SK-N-SH treated with all-trans-retinoic acid at 6 μM for 48 hours (cell line): ENCODE data around the gene PIGX.

ENCODE experiments used
- ATAC-seq: fragments of 200-7000 bp; cut with Tn5 transposase; 3 replicates; pipeline ENCODE4 v1.9.1; 2020; ENCODE audit warnings: mild to moderate bottlenecking, moderate library complexity
- ARNTL ChIP-seq: fragments of 450-650 bp; formaldehyde crosslinking; IDR thresholded peaks from 2 replicates; pipeline ENCODE4 v1.5.0; 2020; ENCODE audit warnings: low read depth, mild to moderate bottlenecking, moderate library complexity, borderline replicate concordance
- BACH2 ChIP-seq: fragments of 250-450 bp; sonication (Bioruptor Pico); IDR thresholded peaks from 2 replicates; pipeline ENCODE4 v1.9.0; 2021; ENCODE audit warnings: mild to moderate bottlenecking, borderline replicate concordance
- CSDC2 ChIP-seq: fragments of 250-450 bp; sonication (Bioruptor Pico); IDR thresholded peaks from 2 replicates; pipeline ENCODE4 v1.5.0; 2020; ENCODE audit warnings: mild to moderate bottlenecking, moderate library complexity
- ESRRG ChIP-seq: fragments of 250-450 bp; sonication (Bioruptor Pico); IDR thresholded peaks from 2 replicates; pipeline ENCODE4 v1.6.1; 2021; ENCODE audit warnings: mild to moderate bottlenecking
- GLIS3 ChIP-seq: fragments of 250-450 bp; sonication (Bioruptor Pico); IDR thresholded peaks from 2 replicates; pipeline ENCODE4 v1.5.0; 2020; ENCODE audit warnings: mild to moderate bottlenecking, moderate library complexity
- ISL1 ChIP-seq: fragments of 250-450 bp; sonication (Bioruptor Pico); IDR thresholded peaks from 2 replicates; pipeline ENCODE4 v2.1.2; 2022; ENCODE audit warnings: mild to moderate bottlenecking, moderate library complexity
- OSR1 ChIP-seq: fragments of 250-450 bp; sonication (Bioruptor Pico); IDR thresholded peaks from 2 replicates; pipeline ENCODE4 v1.8.0; 2022; ENCODE audit warnings: moderate library complexity, mild to moderate bottlenecking, inconsistent platforms
- POU6F1 ChIP-seq: fragments of 250-450 bp; sonication (Bioruptor Pico); IDR thresholded peaks from 2 replicates; pipeline ENCODE4 v1.8.0; 2021; ENCODE audit warnings: low read depth, mild to moderate bottlenecking, moderate library complexity, borderline replicate concordance
- PPARA ChIP-seq: fragments of 250-450 bp; sonication (Bioruptor Pico); IDR thresholded peaks from 2 replicates; pipeline ENCODE4 v1.5.0; 2020; ENCODE audit warnings: mild to moderate bottlenecking, borderline replicate concordance
- RARB ChIP-seq: fragments of 250-450 bp; sonication (Bioruptor Pico); IDR thresholded peaks from 2 replicates; pipeline ENCODE4 v1.8.0; 2021; ENCODE audit warnings: mild to moderate bottlenecking, moderate library complexity
- SNAI2 ChIP-seq: fragments of 250-450 bp; sonication (Bioruptor Pico); IDR thresholded peaks from 2 replicates; pipeline ENCODE4 v1.5.0; 2020; ENCODE audit warnings: mild to moderate bottlenecking, moderate library complexity
- TCF4 ChIP-seq: fragments of 250-450 bp; sonication (Bioruptor Pico); IDR thresholded peaks from 2 replicates; pipeline ENCODE4 v1.8.0; 2021; ENCODE audit warnings: mild to moderate bottlenecking, moderate library complexity, borderline replicate concordance
- TOX ChIP-seq: fragments of 250-450 bp; sonication (Bioruptor Pico); IDR thresholded peaks from 2 replicates; pipeline ENCODE4 v1.8.0; 2021; ENCODE audit warnings: mild to moderate bottlenecking, moderate library complexity, borderline replicate concordance
- TSHZ2 ChIP-seq: fragments of 250-450 bp; sonication (Bioruptor Pico); IDR thresholded peaks from 2 replicates; pipeline ENCODE4 v1.5.0; 2020; ENCODE audit warnings: mild to moderate bottlenecking, moderate library complexity
- ZNF565 ChIP-seq: fragments of 450-650 bp; formaldehyde crosslinking; conservative IDR thresholded peaks from 2 replicates; pipeline ENCODE4 v1.5.0; 2020; ENCODE audit warnings: low read depth, mild to moderate bottlenecking, moderate library complexity
- ZNF70 ChIP-seq: fragments of 450-650 bp; formaldehyde crosslinking; IDR thresholded peaks from 2 replicates; pipeline ENCODE4 v1.5.0; 2020; ENCODE audit warnings: mild to moderate bottlenecking, moderate library complexity
- ZNF8 ChIP-seq: fragments of 450-650 bp; formaldehyde crosslinking; IDR thresholded peaks from 2 replicates; pipeline ENCODE4 v1.5.0; 2020; ENCODE audit warnings: mild to moderate bottlenecking, moderate library complexity
- TF ChIP-seq, protein P1 (sequence below): fragments of 250-450 bp; sonication (Bioruptor Pico); IDR thresholded peaks from 2 replicates; pipeline ENCODE4 v1.5.1; 2020; ENCODE audit warnings: low read depth, mild to moderate bottlenecking, moderate library complexity
- TF ChIP-seq, protein P2 (sequence below): fragments of 250-450 bp; sonication (Bioruptor Pico); IDR thresholded peaks from 2 replicates; pipeline ENCODE4 v1.8.0; 2020; ENCODE audit warnings: mild to moderate bottlenecking, moderate library complexity, borderline replicate concordance
- TF ChIP-seq, protein P3 (sequence below): fragments of 250-450 bp; sonication (Bioruptor Pico); IDR thresholded peaks from 2 replicates; pipeline ENCODE4 v1.5.1; 2021; ENCODE audit warnings: mild to moderate bottlenecking, moderate library complexity

PIGX gene

GRCh38 chr3:196677931-196678330 lies 34.2 kb upstream of the PIGX start:
- no peak for ATAC-seq
- TF ChIP-seq ZNF8 (no peak), OSR1 (CRISPR knock-in tag) (no peak), SNAI2 (CRISPR knock-in tag) (no peak), CSDC2 (CRISPR knock-in tag) (no peak), ZNF565 (CRISPR knock-in tag) (no peak), ISL1 (CRISPR knock-in tag) (no peak), ESRRG (CRISPR knock-in tag) (no peak), POU6F1 (no peak), TOX (CRISPR knock-in tag) (no peak), TSHZ2 (no peak), TCF4 (CRISPR knock-in tag) (no peak), PPARA (CRISPR knock-in tag) (no peak), BACH2 (CRISPR knock-in tag) (no peak), ZNF70 (CRISPR knock-in tag) (no peak), RARB (CRISPR knock-in tag) (no peak), GLIS3 (CRISPR knock-in tag) (no peak)
- TF ChIP-seq, protein P1, sequence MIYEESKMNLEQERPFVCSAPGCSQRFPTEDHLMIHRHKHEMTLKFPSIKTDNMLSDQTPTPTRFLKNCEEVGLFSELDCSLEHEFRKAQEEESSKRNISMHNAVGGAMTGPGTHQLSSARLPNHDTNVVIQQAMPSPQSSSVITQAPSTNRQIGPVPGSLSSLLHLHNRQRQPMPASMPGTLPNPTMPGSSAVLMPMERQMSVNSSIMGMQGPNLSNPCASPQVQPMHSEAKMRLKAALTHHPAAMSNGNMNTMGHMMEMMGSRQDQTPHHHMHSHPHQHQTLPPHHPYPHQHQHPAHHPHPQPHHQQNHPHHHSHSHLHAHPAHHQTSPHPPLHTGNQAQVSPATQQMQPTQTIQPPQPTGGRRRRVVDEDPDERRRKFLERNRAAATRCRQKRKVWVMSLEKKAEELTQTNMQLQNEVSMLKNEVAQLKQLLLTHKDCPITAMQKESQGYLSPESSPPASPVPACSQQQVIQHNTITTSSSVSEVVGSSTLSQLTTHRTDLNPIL (CRISPR knock-in tag), result no peak
- TF ChIP-seq, protein P2, sequence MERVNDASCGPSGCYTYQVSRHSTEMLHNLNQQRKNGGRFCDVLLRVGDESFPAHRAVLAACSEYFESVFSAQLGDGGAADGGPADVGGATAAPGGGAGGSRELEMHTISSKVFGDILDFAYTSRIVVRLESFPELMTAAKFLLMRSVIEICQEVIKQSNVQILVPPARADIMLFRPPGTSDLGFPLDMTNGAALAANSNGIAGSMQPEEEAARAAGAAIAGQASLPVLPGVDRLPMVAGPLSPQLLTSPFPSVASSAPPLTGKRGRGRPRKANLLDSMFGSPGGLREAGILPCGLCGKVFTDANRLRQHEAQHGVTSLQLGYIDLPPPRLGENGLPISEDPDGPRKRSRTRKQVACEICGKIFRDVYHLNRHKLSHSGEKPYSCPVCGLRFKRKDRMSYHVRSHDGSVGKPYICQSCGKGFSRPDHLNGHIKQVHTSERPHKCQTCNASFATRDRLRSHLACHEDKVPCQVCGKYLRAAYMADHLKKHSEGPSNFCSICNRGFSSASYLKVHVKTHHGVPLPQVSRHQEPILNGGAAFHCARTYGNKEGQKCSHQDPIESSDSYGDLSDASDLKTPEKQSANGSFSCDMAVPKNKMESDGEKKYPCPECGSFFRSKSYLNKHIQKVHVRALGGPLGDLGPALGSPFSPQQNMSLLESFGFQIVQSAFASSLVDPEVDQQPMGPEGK (CRISPR knock-in tag), result no peak
- TF ChIP-seq, protein P3, sequence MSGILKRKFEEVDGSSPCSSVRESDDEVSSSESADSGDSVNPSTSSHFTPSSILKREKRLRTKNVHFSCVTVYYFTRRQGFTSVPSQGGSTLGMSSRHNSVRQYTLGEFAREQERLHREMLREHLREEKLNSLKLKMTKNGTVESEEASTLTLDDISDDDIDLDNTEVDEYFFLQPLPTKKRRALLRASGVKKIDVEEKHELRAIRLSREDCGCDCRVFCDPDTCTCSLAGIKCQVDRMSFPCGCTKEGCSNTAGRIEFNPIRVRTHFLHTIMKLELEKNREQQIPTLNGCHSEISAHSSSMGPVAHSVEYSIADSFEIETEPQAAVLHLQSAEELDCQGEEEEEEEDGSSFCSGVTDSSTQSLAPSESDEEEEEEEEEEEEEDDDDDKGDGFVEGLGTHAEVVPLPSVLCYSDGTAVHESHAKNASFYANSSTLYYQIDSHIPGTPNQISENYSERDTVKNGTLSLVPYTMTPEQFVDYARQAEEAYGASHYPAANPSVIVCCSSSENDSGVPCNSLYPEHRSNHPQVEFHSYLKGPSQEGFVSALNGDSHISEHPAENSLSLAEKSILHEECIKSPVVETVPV (CRISPR knock-in tag), result no peak
- TF ChIP-seq, all 23 proteins: peak for 0

- TF ChIP-seq ARNTL (CRISPR knock-in tag) (no peak), ZNF8 (no peak)
- TF ChIP-seq, protein P3 (CRISPR knock-in tag), result no peak
- TF ChIP-seq, protein P1 (CRISPR knock-in tag), result no peak
- TF ChIP-seq, all 23 proteins: peak for 0
- peak; percentile 89 for ATAC-seq
Observed at GRCh38 chr3:196684548-196685407, 27.4 kb upstream of the PIGX start.
